HG03175 (cell line): ENCODE data around the gene PPP3R1.

Experiments used
- ATAC-seq: cut with Tn5 transposase; IDR thresholded peaks from one replicate; pipeline ENCODE4 v1.9.1; 2021; ENCODE audit warnings: mild to moderate bottlenecking, moderate library complexity; ENCODE audit not compliant: unreplicated experiment

Gene PPP3R1

DNA sequence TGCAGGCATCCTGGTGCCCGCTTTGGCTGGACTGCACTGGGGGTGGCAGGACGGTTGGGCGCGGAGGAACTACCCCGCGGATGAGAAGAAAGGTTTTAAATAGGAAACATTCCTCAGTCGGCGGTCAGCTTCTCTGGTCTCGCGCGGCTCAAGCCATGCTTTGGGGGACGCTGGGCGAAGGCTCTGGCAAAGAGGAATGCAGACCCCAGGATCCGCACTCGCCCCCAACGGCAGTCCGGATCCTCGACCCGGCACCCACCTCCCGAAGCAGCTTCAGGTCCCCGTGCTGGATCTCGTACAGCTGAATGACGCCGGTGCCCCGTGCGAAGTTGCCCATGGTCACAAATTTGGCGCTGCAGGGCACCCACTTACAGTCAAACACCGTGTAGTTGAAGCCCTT is 95.3 kb downstream of the PPP3R1 start:
- peak; percentile 33 for ATAC-seq

DNA sequence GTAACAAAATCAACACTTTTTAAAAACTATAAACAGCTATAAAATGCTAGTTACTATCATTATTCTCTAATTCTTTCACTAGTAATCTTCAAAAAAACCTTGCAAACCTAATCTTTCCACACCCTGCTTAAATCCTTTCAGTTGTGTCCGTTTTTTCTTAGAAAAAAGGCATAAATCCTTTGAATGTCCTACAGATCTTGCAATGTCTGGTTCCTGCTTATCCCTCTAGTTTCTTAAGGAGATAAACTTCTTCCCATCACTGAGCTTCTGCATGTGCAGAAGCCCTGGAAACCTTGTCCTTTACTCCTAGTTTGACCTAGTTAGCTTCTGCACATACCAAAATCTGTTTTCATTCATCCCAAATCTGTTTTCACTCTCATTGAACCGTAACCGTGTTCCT is 95.9 kb downstream of the PPP3R1 start:
- no peak for ATAC-seq

DNA sequence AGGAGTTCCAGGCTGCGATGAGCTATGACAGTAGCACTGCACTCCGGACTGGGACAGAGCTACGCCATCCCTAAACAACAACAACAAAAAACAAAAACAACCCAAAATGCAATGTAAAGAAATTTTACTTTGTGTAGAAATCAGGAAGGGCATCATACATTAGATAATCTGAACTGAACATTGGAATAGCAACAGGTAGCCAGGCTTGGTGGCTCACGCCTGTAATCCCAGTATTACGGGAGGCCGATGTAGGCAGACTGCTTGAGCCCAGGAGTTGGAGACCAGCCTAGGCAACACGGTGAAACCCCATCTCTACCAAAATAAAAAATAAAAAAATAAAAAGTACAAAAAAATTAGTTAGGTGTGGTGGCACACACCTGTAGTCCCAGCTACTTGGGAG is 96.7 kb downstream of the PPP3R1 start:
- no peak for ATAC-seq

DNA sequence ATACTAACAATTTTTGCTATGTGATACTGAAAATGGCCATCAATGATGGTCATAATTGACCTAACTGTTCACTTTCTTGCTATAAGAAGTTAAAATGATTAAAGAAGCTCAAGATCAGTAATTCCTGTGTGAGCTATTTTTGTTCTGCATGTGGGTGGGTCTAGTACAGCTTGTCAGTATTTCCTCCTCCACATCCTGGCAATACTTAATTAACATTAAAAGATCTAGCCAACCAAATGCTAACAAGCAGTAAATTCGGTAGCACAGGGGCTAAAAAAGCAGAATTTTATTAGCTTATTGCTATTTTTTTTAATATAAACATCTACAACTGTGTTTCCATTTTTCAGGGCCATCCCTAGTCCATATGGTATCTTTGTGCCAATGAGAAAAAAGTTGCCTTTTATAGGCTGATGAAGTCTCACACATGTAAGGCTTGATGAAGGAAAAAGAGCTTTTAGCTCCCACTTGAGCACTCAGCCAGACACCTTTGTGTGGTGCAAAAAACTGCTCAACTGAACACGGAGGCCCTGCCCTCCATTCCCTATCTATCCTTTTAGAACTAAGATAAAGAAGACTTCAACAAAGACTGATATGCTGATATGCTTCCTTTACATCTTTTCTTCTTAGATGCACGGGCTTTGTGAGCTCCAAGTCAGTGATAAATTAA is 99.5 kb downstream of the PPP3R1 start:
- no peak for ATAC-seq

DNA sequence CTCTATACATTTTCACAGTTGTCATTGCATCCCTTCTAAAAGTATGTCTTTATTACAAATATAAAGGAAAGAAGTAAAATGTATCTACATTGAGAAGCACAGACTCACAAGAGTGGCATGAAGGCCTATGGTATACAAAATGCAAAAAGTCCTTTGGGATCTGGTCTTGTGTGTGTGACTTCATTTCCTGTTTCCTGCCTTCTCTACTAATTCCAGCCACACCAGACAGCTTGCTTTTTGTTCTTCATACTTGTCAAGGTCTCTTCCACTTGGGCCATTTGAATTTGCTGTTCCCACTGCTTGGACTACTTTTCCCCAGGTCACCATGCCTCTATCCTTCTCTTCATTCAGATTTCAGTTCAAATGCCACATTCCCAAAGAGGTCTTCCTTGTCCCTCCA is 101.3 kb downstream of the PPP3R1 start:
- ATAC-seq = no peak

DNA sequence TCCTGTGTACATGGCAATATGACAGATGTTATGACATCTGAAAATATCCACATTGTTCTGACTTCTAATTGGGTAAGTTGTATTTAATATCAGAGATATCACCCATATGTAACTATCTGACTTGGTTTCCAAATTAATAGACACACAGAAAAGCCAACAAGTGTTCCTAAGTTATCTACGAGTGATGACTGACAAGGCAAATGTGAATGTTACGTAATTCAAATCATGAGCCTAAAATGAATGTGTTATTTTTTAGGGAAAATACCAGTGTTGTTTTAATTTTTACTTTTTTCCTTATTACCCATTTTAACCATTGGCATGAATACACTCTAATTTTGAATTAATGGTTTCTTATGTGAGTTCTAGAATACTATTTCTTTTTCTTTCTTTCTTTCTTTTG is 110.5 kb downstream of the PPP3R1 start:
- ATAC-seq = no peak

DNA sequence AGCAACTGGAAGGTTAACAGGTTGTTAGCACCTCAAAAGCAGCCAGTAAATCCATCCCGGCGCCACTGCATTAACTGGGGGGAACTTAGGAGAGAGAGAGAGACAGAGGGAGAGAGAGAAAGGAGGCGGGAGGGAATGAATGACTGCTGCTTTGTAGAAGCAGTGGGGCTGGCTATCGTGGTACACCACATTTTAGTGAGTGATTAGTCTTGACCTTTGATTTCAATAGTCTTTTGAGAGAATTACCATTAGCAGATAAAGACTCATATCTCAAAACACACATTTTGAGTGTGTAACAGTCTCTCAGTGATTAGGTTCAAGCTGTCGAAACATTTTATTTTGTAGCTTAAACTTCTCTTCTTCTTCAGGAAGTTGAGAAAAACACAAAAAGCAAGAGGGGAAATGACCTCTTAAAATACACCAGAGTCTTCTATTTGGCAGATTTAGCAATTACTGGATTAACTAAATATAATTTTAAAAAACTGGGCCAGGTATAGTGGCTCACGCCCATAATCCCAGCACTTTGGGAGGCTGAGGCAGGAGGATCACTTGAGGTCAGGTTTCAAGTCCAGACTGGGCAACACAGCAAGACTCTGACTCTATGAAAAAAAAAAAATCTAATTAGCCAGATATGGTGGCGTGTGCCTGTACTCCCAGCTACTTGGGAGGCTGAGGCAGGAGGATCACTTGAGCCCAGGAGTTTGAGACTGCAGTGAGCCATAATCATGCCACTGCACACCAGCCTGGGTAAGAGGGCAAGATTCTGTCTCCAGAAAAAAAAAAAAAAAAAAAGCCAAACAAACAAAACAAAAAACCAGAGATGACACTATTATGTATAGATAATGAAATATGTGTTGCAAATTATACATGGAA is 116.6 kb downstream of the PPP3R1 start:
- no peak for ATAC-seq

DNA sequence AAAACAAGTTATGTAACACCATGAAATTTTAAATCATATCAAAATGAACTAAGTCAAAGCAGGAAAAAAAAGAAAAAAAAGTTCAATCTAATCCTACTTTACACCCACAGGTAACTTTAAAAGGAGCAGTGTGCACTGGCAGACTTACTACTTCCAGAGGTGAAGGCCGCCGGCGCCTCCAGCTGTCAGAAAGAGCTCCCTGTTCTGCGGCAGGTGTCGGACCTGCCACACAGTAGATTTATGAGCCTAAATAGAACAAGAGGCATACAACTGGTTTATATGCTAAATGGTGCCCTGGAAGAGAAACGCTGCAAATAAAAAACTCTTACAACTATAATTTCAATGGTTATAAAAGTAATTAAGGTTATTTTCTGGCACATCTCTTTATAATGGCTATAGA is 117.8 kb downstream of the PPP3R1 start:
- no peak for ATAC-seq

DNA sequence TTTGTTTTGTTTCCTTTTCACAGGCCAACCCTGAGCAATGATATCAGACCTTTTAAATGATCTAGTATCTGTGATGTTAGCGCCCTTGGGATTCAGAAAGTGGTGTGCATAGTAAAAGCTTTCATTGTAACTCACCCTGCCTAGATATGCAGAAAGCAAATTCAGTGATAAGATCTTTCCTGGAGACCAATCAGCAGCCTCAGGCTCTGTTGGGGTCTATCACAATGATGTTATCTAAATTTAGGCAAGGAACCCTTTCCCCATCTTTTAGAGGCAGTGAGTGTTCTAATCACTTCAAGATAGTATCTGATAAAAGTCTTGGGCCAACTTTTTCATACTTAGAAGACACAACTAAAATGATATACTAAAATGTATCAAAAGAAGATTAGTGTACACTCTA is 118.2 kb downstream of the PPP3R1 start:
- no peak for ATAC-seq
